BJ (cell line): ENCODE data around the gene ABHD1. TPM values are rescaled to one million over a fixed set of nuclear protein-coding genes. Genes with fewer than 3 reads are reported as not detected.

ENCODE experiments used
- CTCF ChIA-PET: fragments of 350-600 bp; formaldehyde crosslinking; extraction: SDS; loops from one replicate; lab custom pipeline; 2021; ENCODE audit warnings: antibody characterized with exemption, inconsistent platforms; lab: Yijun Ruan, JAX
- POLR2A ChIA-PET: fragments of 300-600 bp; sonication (Branson Sonifier 250); formaldehyde crosslinking; extraction: SDS; loops from one replicate; lab custom pipeline; 2021; ENCODE audit warnings: antibody characterized with exemption; lab: Charles Lee
- DNase-seq: peaks from one replicate; pipeline ENCODE4 v3.0.0-alpha.2; 2011; ENCODE audit warnings: low read depth
- H3K27me3 ChIP-seq: 2 replicates; pipeline ENCODE4 v1.6.0; 2011; ENCODE audit warnings: low read length; ENCODE audit not compliant: control insufficient read depth, insufficient read depth
- H3K36me3 ChIP-seq: 2 replicates; pipeline ENCODE4 v1.5.1; 2011; ENCODE audit warnings: low read length; ENCODE audit not compliant: control insufficient read depth, insufficient read depth
- H3K4me3 ChIP-seq: 2 replicates; pipeline ENCODE4 v1.5.1; 2011; ENCODE audit warnings: low read depth, mild to moderate bottlenecking, control low read depth, low read length
- CTCF ChIP-seq: IDR thresholded peaks from 2 replicates; pipeline ENCODE4 v1.5.1; 2011; ENCODE audit warnings: low read depth, mild to moderate bottlenecking, control low read depth, inconsistent platforms, low read length, moderate library complexity; ENCODE audit not compliant: insufficient read depth
- polyA plus RNA-seq: library from polyadenylated mRNA; depleted of rRNA; stranded (reverse); fragments of >200 nt; gene quantifications from 2 replicates; pipeline ENCODE4 v1.2.3, GENCODE V29; 2011

Gene ABHD1
- polyA plus RNA-seq, 1 experiment, result not detected

- 0 out of 2 replicates have a peak, but pooled peaks have one; percentile 14 for TF ChIP-seq CTCF
- Histone ChIP-seq H3K36me3 (peaks cover 14% of the 10 kb centered on the region), H3K4me3 (peak within 1 kb of the TSS; percentile 53), H3K27me3 (no peaks in the 10 kb centered on the region)
- DNase-seq, result peak; percentile 84
- ChIA-PET CTCF (interaction anchor here (0.6 to 3.4 kb wide), 12 partner anchors 9 to 232 kb away, joined by 3 to 28 read pairs (median 4); partner anchors contain the start of genes AGBL5 and KHK), POLR2A (interaction anchor here (0.5 to 1.3 kb wide), 3 partner anchors 9 to 1282 kb away, joined by 3 to 13 read pairs (median 10); partner anchors contain the start of gene AGBL5)
These were observed 45.1 kb upstream of the ABHD1 start, which contains the start of gene EMILIN1 for GRCh38 chr2:27078267-27079194. TSS of gene EMILIN1 (plus strand) at chr2:27078615. CDS start at chr2:27079066, 451 bp downstream.

GRCh38 chr2:27079233-27080139 is 44.1 kb upstream of the ABHD1 start:
- POLR2A ChIA-PET, result interaction anchor here (0.5 to 1.3 kb wide), 2 partner anchors 8 to 29 kb away, joined by 3 to 10 read pairs; partner anchors contain the start of gene AGBL5
- Histone ChIP-seq H3K27me3 (no peaks in the 10 kb centered on the region), H3K36me3 (peaks cover 17% of the 10 kb centered on the region), H3K4me3 (peak overlapping the region; percentile 53)
- no peak for TF ChIP-seq CTCF
- CTCF ChIA-PET, result interaction anchor here (0.6 to 3.4 kb wide), 9 partner anchors 8 to 233 kb away, joined by 3 to 28 read pairs (median 3); partner anchors contain the start of genes AGBL5 and KHK
- no peak for DNase-seq

- TF ChIP-seq CTCF, result no peak
- ChIA-PET POLR2A (no interaction called here), CTCF (interaction anchor here (0.6 to 3.4 kb wide), 7 partner anchors 8 to 234 kb away, joined by 3 to 28 read pairs (median 3); partner anchors contain the start of gene AGBL5)
- Histone ChIP-seq H3K27me3 (no peaks in the 10 kb centered on the region), H3K36me3 (peaks cover 17% of the 10 kb centered on the region), H3K4me3 (peak overlapping the region; percentile 53)
- DNase-seq, result no peak
These were observed 43.5 kb upstream of the ABHD1 start for GRCh38 chr2:27080140-27080469.

- Histone ChIP-seq H3K36me3 (peaks cover 17% of the 10 kb centered on the region), H3K27me3 (no peaks in the 10 kb centered on the region), H3K4me3 (peak overlapping the region; percentile 53)
- POLR2A ChIA-PET, result no interaction called here
- DNase-seq, result no peak
- TF ChIP-seq CTCF, result no peak
- CTCF ChIA-PET, result interaction anchor here (0.6 to 3.4 kb wide), 16 partner anchors 8 to 235 kb away, joined by 3 to 28 read pairs (median 4); partner anchors contain the start of gene AGBL5
These were observed 43.0 kb upstream of the ABHD1 start for GRCh38 chr2:27080603-27080936.
